NK-92 (cell line): ENCODE results near the gene SLC25A29.
"Not testable (repeated sequence)": the region's sequence is repeated elsewhere in the genome, so short reads cannot be mapped to it uniquely, and the experiment has no call there.

ENCODE experiments used
- DNase-seq: peaks from one replicate; lab custom pipeline; 2025; ENCODE audit not compliant: unreplicated experiment; lab: John Stamatoyannopoulos, UW

SLC25A29 gene

GRCh38 chr14:100312877-100313400 is 6.7 kb upstream of the SLC25A29 start:
- DNase-seq, result no peak

- DNase-seq, result not testable (repeated sequence)
Measured at GRCh38 chr14:100312110-100312876, 6.0 kb upstream of the SLC25A29 start.

GRCh38 chr14:100309028-100309737 is 2.9 kb upstream of the SLC25A29 start:
- no peak for DNase-seq

- DNase-seq, result not testable (repeated sequence)
Measured at GRCh38 chr14:100308427-100308792, 2.2 kb upstream of the SLC25A29 start.

GRCh38 chr14:100307766-100308426 is 1.7 kb upstream of the SLC25A29 start:
- DNase-seq, result no peak

GRCh38 chr14:100306998-100307765 is 938 bp upstream of the SLC25A29 start:
- DNase-seq, result no peak

- no peak for DNase-seq
Measured at GRCh38 chr14:100305324-100306100, 732 bp downstream of the SLC25A29 start.

GRCh38 chr14:100304825-100305323 is 1.4 kb downstream of the SLC25A29 start:
- no peak for DNase-seq

GRCh38 chr14:100303925-100304324 is 2.3 kb downstream of the SLC25A29 start:
- DNase-seq, result no peak

GRCh38 chr14:100303179-100303578 is 3.1 kb downstream of the SLC25A29 start:
- no peak for DNase-seq

- DNase-seq, result no peak
Measured at GRCh38 chr14:100302616-100303015, 3.6 kb downstream of the SLC25A29 start.

- no peak for DNase-seq
Measured at GRCh38 chr14:100299238-100299560, 7.0 kb downstream of the SLC25A29 start.

GRCh38 chr14:100298551-100299237 is 7.5 kb downstream of the SLC25A29 start:
- DNase-seq, result no peak

GRCh38 chr14:100297320-100298300 is 8.6 kb downstream of the SLC25A29 start:
- DNase-seq, result no peak

- not testable (repeated sequence) for DNase-seq
Measured at GRCh38 chr14:100296729-100297128, 9.5 kb downstream of the SLC25A29 start.

GRCh38 chr14:100296106-100296651 is 10.1 kb downstream of the SLC25A29 start:
- DNase-seq, result no peak

- no peak for DNase-seq
Measured at GRCh38 chr14:100295376-100296105, 10.7 kb downstream of the SLC25A29 start.
